Mucosa of stomach (tissue), 1 donor: ENCODE measurements around the gene UBTD1.

Experiments
- H3K27me3 ChIP-seq: one replicate; pipeline ENCODE4 v1.7.0; 2013; ENCODE audit warnings: mild to moderate bottlenecking, low read length; ENCODE audit not compliant: control insufficient read depth, insufficient read depth
- H3K36me3 ChIP-seq: one replicate; pipeline ENCODE4 v1.7.0; 2013; ENCODE audit warnings: low read length; ENCODE audit not compliant: control insufficient read depth, insufficient read depth
- H3K4me1 ChIP-seq: one replicate; pipeline ENCODE4 v1.7.0; 2013; ENCODE audit warnings: mild to moderate bottlenecking, low read length; ENCODE audit not compliant: control insufficient read depth, insufficient read depth
- H3K4me3 ChIP-seq: one replicate; pipeline ENCODE4 v1.7.0; 2013; ENCODE audit warnings: low read length
- H3K9ac ChIP-seq: one replicate; pipeline ENCODE4 v1.7.0; 2013; ENCODE audit warnings: mild to moderate bottlenecking, low read length, moderate library complexity
- H3K9me3 ChIP-seq: one replicate; pipeline ENCODE4 v1.7.0; 2013; ENCODE audit warnings: mild to moderate bottlenecking, low read length, moderate library complexity; ENCODE audit not compliant: control insufficient read depth
- donor health status: Pancreatic carcinoma.

The UBTD1 gene

GRCh38 chr10:97506199-97506991 is 7.7 kb downstream of the UBTD1 start:
- Histone ChIP-seq H3K9ac (no peak overlapping the region), H3K27me3 (no peaks in the 10 kb centered on the region), H3K36me3 (no peaks in the 10 kb centered on the region), H3K4me3 (no peak overlapping the region), H3K9me3 (no peaks in the 10 kb centered on the region), H3K4me1 (no peaks in the 10 kb centered on the region)

DNA sequence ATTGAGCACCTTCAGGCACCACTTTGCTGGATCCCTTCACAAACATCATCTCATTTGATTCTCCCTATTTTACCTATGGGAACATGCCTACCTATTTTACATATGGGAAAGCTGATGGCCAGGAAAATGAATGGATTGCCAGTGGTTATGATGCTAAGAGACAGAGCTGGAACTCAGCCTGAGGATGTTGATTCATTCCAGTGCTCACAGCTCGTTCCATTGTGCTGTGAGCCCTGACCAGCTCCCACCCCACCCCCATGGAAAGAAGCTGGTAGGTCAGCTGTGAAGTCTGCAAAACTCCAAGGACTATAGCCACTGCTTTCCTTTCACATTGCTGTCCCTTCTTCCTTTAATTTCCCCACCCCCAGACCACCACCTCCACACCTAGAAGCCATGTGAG is 9.6 kb downstream of the UBTD1 start:
- no peak overlapping the region for H3K9ac ChIP-seq
- H3K4me3 ChIP-seq: no peak overlapping the region
- no peaks in the 10 kb centered on the region for H3K27me3 ChIP-seq

GRCh38 chr10:97509120-97509680 is 10.5 kb downstream of the UBTD1 start:
- no peak overlapping the region for H3K9ac ChIP-seq
- H3K9me3 ChIP-seq: no peaks in the 10 kb centered on the region
- no peaks in the 10 kb centered on the region for H3K4me1 ChIP-seq
- no peaks in the 10 kb centered on the region for H3K27me3 ChIP-seq
- no peaks in the 10 kb centered on the region for H3K36me3 ChIP-seq
- no peak overlapping the region for H3K4me3 ChIP-seq

More for the DNA sequence above, 9.6 kb downstream of the UBTD1 start:
- no peaks in the 10 kb centered on the region for H3K4me1 ChIP-seq
- H3K9me3 ChIP-seq: no peaks in the 10 kb centered on the region
- no peaks in the 10 kb centered on the region for H3K36me3 ChIP-seq

GRCh38 chr10:97510686-97511085 is 12.0 kb downstream of the UBTD1 start:
- H3K27me3 ChIP-seq: no peaks in the 10 kb centered on the region
- no peaks in the 10 kb centered on the region for H3K36me3 ChIP-seq
- H3K4me3 ChIP-seq: no peak overlapping the region
- no peaks in the 10 kb centered on the region for H3K4me1 ChIP-seq
- H3K9me3 ChIP-seq: no peaks in the 10 kb centered on the region
- no peak overlapping the region for H3K9ac ChIP-seq

DNA sequence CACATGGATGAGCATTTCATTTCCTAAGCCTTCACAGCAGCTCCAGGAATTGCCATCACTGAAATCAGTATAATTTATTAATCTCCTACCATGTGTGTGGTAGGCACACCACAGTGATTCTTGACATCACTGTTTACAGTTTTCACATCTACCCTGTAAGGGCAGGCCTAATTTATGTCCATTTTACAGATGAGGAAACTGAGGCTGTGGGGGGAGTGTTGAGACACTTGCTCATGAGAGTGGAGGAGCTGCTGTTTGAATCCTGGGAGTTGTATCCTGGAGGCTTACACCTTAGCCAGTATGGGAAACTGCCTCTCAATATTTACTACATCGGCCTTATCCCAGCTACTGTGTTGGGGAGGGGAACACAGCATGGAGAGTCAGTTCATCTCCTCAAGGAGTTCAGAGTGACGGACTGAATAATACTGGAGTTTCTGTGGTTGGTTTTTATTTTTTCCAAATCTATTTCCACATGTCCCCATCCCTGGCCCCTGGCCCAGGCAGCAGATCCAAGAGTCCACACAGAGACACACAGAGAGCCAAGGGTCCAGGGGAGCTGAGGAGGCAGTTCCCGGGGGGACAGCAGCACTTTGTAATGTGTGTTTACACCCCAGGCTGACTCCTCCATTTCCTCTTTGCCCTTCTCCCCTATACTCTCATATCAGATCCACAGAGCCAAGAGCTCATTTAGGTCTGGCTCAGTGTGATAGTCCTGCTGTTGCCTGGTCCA is 13.2 kb downstream of the UBTD1 start:
- Histone ChIP-seq H3K9me3 (no peaks in the 10 kb centered on the region), H3K4me1 (no peaks in the 10 kb centered on the region), H3K9ac (no peak overlapping the region), H3K4me3 (no peak overlapping the region), H3K27me3 (no peaks in the 10 kb centered on the region), H3K36me3 (no peaks in the 10 kb centered on the region)

DNA sequence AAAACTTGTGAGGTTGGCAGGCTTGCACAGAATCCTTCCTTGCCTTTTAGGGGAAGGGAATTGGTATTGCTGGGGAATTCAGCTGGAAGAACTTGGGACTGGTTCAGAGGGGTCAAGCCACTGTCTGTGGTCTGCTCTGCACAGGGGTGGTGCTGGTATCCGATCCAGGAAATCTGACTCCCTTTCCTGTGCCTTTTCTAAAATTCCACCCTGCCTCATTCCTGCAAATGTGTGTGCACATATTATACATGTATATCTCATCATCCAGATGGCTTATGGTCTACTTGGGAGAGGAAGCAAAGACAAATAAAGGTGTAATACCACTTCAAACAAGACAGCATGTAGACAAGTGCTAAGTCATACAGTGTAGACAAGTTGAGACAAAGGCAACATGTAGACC is 14.3 kb downstream of the UBTD1 start:
- no peak overlapping the region for H3K4me3 ChIP-seq
- no peaks in the 10 kb centered on the region for H3K27me3 ChIP-seq
- H3K9ac ChIP-seq: no peak overlapping the region
- no peaks in the 10 kb centered on the region for H3K36me3 ChIP-seq
- H3K9me3 ChIP-seq: no peaks in the 10 kb centered on the region
- no peaks in the 10 kb centered on the region for H3K4me1 ChIP-seq

DNA sequence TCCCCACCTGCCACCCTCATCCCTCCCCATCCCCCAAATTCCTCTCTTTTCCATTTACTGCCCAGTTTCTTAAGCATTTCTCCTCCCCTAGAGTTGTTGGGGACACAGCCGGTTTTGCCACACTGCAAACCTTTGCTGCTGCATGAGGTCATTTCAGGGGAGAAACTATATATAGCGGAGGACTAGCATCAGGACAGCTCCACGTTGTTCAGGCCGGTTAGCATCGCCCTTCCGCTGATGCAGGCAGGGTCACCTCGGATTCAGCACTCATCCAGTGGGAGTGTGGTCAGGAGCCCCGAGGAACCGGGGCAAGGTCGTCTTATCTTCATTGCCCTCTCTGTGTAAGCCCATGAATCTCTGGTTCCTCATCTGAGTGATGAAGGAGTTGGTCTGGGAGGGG is 15.6 kb downstream of the UBTD1 start:
- Histone ChIP-seq H3K9me3 (no peaks in the 10 kb centered on the region), H3K9ac (no peak overlapping the region), H3K4me1 (no peaks in the 10 kb centered on the region), H3K36me3 (no peaks in the 10 kb centered on the region), H3K27me3 (no peaks in the 10 kb centered on the region), H3K4me3 (no peak overlapping the region)

- H3K9me3 ChIP-seq: no peaks in the 10 kb centered on the region
- H3K36me3 ChIP-seq: no peaks in the 10 kb centered on the region
- H3K4me1 ChIP-seq: no peaks in the 10 kb centered on the region
- no peak overlapping the region for H3K4me3 ChIP-seq
- no peak overlapping the region for H3K9ac ChIP-seq
- no peaks in the 10 kb centered on the region for H3K27me3 ChIP-seq
Observed at GRCh38 chr10:97515271-97515978, 16.7 kb downstream of the UBTD1 start.

DNA sequence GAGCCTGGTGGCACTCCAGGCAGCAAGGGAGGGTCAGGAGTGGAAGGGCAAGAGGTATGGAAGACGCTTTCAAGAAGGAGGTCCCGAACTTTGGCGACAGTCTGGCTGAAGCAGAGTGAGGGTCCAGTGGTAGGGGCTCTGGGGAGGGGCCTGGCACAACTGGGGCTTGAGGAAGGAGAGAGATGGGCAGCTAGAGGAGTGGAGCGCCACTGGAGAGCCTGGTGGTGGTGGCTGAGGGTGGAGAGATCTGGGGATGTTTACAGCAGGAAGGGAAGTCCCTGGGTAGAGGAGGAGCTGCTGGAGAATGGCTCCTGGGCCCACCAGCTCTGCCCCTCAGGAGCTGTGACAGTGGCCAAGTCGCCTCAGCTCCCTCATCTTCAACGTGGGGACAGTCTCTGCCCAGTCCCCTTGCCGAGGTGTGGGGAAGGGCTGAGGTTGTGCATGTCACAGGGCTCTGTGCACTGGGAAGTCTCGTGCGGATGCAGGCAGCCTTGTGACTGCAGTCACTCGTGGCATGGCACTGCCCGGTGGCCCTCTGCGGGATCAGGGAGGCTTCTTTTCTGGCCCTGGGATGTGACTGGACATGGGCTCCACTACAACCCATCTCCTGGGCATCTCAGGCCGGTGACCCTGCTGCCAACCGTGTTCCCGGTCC is 18.5 kb downstream of the UBTD1 start:
- H3K9ac ChIP-seq: no peak overlapping the region
- no peaks in the 10 kb centered on the region for H3K9me3 ChIP-seq
- H3K36me3 ChIP-seq: no peaks in the 10 kb centered on the region
- H3K4me3 ChIP-seq: no peak overlapping the region
- no peaks in the 10 kb centered on the region for H3K27me3 ChIP-seq
- peaks cover 3% of the 10 kb centered on the region for H3K4me1 ChIP-seq

- peaks cover 3% of the 10 kb centered on the region for H3K4me1 ChIP-seq
- no peaks in the 10 kb centered on the region for H3K27me3 ChIP-seq
- H3K9ac ChIP-seq: no peak overlapping the region
- no peaks in the 10 kb centered on the region for H3K9me3 ChIP-seq
- H3K4me3 ChIP-seq: no peak overlapping the region
- no peaks in the 10 kb centered on the region for H3K36me3 ChIP-seq
Observed at GRCh38 chr10:97517778-97518300, 19.1 kb downstream of the UBTD1 start.

DNA sequence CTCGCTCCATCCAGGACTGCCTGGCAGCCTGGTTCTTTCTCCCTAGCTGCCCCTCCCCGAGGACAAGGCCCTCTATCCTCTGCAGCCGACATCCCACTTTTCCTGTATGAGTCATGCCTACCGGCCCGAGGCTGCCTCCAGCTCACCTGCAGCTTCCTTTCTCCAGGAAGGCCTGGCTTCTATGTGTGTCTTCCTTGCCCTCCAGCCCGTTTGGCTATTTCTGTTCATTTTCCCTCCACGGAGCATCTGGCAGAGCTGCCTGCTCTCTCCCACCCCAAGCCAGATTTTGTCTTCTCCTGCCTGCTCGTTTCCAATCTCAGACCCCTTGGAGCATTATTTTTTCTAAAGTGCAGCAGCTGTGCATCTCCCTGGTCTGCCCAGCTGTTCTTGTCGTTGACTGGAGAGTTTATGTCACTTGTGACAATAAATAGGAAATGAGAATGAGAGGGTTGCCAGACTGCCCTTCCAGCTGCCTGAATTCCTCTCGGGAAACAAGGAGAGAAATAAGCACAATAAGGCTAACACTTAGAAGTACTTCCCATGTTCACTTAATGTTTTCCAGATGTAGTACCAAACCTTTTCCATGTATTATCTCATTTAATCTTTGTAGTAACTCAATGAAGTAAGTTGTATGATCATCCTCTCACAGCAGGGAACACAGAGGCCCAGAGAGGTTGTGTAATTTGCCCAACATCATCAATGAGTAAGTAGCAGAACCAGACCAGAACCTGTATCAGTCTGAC is 19.7 kb downstream of the UBTD1 start:
- Histone ChIP-seq H3K9ac (no peak overlapping the region), H3K36me3 (no peaks in the 10 kb centered on the region), H3K27me3 (no peaks in the 10 kb centered on the region), H3K9me3 (no peaks in the 10 kb centered on the region), H3K4me3 (no peak overlapping the region), H3K4me1 (peaks cover 3% of the 10 kb centered on the region)
